SH-SY5Y (cell line): ENCODE results near the gene HECTD4.

Source experiments
- GATA2 ChIP-seq: IDR thresholded peaks from 2 replicates; pipeline ENCODE4 v1.6.1; 2011; ENCODE audit warnings: mild to moderate bottlenecking, low read depth, low read length
- GATA3 ChIP-seq: IDR thresholded peaks from 2 replicates; pipeline ENCODE4 v1.6.1; 2011; ENCODE audit warnings: low read depth, mild to moderate bottlenecking, low read length, moderate library complexity

DNA sequence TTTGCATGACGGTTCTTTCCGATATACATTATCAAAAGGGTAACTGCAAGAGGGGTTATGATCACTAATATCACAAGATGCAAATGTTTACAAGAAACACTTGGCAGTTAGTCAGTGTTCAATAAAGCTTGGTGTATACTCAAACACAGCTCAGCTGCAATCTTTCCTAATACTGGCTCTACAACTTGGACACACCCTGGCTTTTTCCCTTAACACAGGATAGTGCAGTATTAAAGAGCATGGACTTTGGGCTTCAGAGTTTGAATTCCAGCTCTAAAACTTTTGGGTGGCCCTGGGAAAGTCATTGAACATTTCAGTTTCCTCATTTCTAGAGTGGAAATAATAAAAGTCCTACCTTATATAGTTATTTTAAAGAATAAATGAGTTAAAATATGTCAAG is 107.0 kb downstream of the HECTD4 start:
- TF ChIP-seq GATA3: no peak
- TF ChIP-seq GATA2: no peak
